ENCODE results near the gene RBM45.

RBM45 gene

GRCh38 chr2:178084273-178084672, 28.0 kb upstream of the RBM45 start:
- H3K4me3 ChIP-seq (ENCODE audit: low read depth, low read length) = no peak overlapping the region
- DNase-seq (ENCODE audit: low read depth) = no peak
- TF ChIP-seq CTCF (IDR thresholded peaks at IDR 0.05; ENCODE audit: insufficient read depth, low read depth, low read length, missing control alignments) = no peak

DNA sequence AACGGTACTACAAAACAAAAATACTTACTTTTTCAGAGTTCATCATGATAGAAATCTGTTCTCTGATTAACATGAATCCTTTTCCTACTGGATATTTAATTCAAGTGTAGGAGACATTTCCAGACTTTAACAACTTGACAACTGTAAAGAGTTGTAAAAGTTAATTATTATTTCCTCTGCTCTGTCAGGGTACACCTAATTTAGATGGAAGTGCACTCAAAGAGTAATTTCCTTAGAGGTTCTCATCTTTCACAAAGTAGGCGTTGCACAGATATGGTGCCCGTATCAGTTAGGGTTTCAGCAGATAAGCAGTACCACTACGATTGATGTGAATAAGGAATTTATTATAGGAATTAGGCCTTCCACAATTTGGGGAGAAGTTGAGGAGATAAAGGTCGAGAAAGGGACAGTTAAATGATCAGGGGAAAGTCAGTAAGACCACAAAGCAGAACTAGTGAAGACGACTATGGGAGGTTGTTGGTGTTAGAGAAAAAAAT, 23.4 kb upstream of the RBM45 start:
- no peak for TF ChIP-seq CTCF (IDR thresholded peaks at IDR 0.05; ENCODE audit: insufficient read depth, low read depth, low read length, missing control alignments)
- no peak for DNase-seq (ENCODE audit: low read depth)
- H3K4me3 ChIP-seq (ENCODE audit: low read depth, low read length) = no peak overlapping the region

DNA sequence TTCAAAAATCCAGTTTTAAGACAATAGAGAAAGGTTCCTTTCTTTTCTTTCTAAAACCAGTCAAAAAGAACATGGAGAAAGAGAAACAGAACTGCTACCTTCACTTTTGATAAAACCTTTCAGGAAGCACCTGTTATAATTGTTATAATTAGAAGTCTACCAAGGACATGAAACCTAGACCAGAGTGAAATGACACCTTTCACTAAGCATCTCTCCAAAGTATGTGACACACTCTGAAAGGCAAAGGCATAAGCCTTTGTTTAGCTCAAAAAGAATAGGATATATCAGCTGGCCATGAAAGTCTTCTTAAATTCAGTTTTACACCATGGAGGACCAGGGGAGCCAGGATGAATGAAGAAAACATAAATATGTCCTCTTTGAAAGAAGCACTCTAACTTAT, 18.8 kb upstream of the RBM45 start:
- H3K4me3 ChIP-seq (ENCODE audit: low read depth, low read length) = no peak overlapping the region
- no peak for DNase-seq (ENCODE audit: low read depth)
- TF ChIP-seq CTCF (IDR thresholded peaks at IDR 0.05; ENCODE audit: insufficient read depth, low read depth, low read length, missing control alignments) = no peak

DNA sequence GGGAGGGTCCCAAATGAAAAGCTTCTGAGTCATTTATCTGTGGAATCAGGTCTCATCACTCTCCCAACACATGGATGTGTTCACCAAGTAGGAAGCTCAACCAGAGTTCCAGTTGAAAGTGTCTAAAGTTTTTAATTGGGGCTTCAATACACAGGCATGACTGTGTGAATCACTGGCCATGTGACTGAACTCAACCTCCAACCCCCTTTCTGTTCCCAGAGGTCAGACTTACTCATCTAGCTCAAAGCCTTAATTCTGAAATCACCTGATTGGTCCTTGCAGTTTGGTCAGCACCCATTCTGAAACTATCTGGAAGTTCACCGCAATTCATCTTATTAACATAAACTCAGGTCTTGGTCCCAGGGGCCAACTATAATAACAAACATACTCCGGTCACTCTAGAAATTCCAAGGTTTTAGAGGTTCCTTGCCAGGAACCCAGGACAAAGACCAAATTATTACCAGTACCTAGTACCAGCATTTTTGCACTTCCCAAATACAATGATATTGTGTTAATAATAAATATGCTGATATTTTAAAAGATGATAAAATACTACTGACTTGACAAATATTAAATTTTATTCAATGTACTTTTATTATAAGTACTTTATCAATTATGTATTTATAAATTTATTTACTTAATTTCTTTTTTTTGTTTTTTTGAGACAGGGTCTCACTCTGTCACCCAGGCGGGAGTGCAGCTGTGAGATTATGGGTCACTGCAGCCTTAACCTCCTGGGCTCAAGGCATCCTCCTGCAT, 10.7 kb upstream of the RBM45 start:
- TF ChIP-seq CTCF (IDR thresholded peaks at IDR 0.05; ENCODE audit: insufficient read depth, low read depth, low read length, missing control alignments) = no peak
- no peak for DNase-seq (ENCODE audit: low read depth)
- no peak overlapping the region for H3K4me3 ChIP-seq (ENCODE audit: low read depth, low read length)

DNA sequence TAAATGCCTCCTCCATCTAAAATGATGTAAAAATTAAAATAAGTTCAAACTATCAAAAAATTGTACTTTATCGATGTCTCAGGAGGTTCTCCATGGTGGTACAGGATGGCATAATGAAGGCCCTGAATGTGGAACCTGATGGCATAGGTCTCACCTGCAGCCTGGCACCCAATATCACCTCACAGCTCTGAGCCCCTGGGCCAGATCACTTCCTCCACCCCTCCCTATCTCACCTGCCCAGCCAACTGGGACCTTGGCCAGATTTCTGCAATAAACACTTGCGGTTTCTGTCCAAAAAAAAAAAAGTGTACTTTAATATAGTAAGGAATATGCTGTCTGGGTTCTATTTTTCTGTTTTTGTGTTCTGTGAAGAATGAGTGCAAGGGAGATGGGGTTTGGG, 6.7 kb upstream of the RBM45 start:
- TF ChIP-seq CTCF (IDR thresholded peaks at IDR 0.05; ENCODE audit: insufficient read depth, low read depth, low read length, missing control alignments) = no peak
- no peak overlapping the region for H3K4me3 ChIP-seq (ENCODE audit: low read depth, low read length)
- no peak for DNase-seq (ENCODE audit: low read depth)

DNA sequence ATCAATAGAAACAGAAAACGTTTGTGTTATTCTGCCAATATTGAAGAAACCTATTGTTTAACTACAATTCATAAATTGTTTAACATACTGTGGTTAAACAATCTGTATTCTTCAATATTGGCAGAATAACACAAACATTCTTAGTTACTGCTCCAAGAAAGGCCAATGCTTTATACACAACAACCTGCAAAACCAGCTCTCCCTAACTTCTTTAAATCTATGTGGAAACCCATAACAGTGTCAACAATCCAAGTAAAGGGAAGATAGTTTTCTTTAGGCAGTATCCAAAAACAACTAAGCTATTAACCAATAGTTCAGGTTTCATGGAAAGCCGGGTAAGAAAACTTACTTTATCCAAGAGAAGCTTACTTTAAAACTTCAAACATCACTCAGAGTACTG, 6.2 kb upstream of the RBM45 start:
- no peak for TF ChIP-seq CTCF (IDR thresholded peaks at IDR 0.05; ENCODE audit: insufficient read depth, low read depth, low read length, missing control alignments)
- no peak overlapping the region for H3K4me3 ChIP-seq (ENCODE audit: low read depth, low read length)
- no peak for DNase-seq (ENCODE audit: low read depth)

DNA sequence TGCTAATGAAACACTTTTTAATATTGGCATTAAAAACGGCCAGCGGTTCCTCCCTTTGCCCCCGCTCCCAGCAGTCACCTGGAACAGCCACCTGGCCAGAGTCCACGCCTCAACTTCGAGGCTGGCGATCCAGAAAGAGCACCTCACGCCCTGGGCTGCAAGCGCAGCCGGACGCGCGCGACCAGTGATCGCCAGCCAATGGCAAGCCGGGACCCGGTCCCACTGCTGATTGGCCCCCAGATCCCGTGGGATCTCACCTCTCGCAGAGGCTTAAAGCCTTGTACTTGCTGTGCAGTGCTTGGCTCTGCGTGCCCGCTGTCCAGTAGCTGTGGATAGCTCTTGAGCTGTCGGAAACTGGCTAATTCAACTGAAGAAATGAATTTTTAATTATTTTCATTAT, 4.1 kb upstream of the RBM45 start:
- TF ChIP-seq CTCF (IDR thresholded peaks at IDR 0.05; ENCODE audit: insufficient read depth, low read depth, low read length, missing control alignments) = no peak
- no peak overlapping the region for H3K4me3 ChIP-seq (ENCODE audit: low read depth, low read length)
- DNase-seq (ENCODE audit: low read depth) = no peak
